ENCODE data around the gene AK2.
"Not testable (repeated sequence)": the region's sequence is repeated elsewhere in the genome, so short reads cannot be mapped to it uniquely, and the experiment has no call there.

The AK2 gene

DNA sequence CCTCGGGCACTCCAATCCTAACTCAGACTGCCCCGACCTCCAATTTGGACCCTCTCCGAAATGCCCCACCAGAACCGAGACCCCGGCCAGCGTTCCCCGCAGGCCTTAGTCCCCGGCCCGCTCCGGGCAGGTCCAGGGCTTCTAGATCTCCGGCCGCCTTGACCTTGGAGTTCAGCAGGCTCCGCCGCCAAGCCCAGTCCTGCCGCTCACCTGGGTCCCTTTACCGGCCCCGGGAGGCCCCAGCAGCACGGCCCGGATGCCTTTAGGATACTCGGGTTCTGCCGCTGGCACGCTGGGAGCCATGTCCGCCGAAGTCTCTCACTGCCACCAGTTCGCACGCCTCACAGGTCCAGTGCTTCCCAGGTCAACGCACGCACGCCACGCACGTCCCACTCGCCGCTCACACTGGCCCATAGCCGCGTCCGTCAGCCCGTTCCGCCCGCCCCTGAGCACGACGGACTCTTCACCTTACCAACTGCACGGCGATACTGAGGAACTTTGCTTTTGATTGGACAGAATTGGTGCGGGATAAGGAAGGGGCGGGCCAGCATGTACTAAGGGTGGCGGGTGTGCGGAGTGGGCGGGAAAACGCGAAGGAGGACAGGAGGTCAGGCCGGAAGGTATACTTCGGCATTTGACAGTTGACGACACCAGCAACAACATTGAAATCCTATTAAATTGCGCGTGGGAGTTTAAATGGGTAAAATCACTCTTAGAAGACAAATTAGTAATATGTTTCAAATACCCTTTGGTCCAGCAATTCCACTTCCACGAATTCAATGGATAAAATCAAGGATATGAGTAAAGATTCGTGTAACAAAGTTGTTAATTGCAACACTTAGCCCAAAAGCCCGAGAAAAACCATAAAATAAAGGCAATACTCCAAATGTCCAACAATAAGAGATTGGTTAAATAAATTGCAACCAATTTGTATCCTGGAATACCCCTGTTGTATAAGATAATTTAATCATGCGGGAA, at the start of gene AK2:
TSS of gene AK2 (minus strand) at position 358 of the 978 bp plus-strand sequence. CDS start at position 303, 55 bp downstream.
- in situ Hi-C loops (cut with MboI; ENCODE audit: low sequenced_read_pairs), result no loop called here

DNA sequence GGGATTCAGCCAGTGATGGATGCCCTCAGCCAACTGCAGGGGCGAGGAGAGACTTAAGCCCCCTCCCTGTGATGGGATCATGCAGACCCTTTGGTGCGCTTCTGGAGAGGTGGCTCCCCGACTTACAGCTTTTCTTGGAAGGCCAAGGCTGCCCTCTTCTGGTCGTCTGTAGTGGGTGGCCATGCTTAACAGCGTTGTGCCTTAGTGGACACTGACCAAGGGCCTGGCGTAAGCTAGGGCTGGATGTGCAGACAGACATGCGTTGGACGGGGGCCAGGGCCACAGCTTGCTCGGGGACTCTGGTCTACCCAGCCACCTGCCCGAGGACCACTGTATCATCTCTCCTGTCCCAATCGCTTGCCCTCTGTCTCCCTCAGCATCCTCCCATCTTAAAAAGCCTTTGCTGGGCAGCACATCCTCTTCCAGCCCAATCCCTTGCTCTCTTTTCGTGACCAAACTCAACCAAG, 49.7 kb upstream of the AK2 start:
- in situ Hi-C loops (cut with MboI; ENCODE audit: low sequenced_read_pairs), result loop anchor here (10.0 to 25.0 kb wide), 2 partner anchors 152 to 574 kb away; no protein-coding TSS in a partner anchor

DNA sequence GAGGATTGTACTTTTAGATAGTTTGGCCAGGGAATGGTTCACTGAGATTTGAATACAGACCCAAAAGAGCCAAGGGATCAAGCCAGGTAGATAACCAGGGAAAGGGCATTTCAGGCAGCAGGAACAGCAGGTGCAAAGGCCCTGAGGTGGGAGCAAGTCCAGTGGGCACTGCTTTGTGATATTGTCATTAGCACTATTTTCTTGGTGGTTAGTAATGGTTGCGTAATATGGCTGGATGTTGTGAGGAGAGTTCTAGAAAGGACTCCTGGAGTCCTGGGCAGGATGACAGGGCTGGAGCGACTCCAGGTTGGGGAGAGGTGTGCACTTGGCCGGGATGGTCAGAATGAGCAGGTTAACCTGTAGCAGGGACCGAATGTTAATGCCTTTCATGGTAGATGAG, 48.6 kb upstream of the AK2 start:
- in situ Hi-C loops (cut with MboI; ENCODE audit: low sequenced_read_pairs), result loop anchor here (10.0 to 25.0 kb wide), 2 partner anchors 151 to 573 kb away; no protein-coding TSS in a partner anchor

DNA sequence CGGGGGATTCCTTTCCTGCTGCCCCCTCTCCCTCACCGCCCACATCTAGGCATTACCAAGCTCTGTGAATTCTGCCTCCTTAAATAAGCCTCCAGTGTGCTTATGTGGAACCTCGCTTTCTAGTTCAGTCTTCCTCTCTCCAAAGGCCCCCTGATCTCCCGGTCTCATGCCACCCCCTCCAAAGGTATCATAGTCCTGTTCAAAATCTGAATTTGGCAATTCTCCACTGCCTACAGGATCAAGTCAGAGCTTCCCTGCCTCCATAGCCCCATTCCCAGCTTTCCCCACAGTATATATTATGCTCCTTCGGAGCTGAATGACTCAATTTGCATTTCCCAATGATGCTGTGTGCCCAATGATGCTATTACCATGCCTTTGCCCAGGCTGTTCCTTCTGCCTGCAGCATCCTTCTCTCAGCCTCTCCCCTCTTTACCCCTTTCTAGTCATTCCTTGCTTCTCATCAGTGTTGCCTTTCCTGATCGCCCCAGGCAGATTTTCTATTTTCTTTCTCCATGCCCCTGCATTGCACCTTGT, 46.0 kb upstream of the AK2 start:
- in situ Hi-C loops (cut with MboI; ENCODE audit: low sequenced_read_pairs), result loop anchor here (10.0 to 25.0 kb wide), 2 partner anchors 148 to 570 kb away; no protein-coding TSS in a partner anchor

DNA sequence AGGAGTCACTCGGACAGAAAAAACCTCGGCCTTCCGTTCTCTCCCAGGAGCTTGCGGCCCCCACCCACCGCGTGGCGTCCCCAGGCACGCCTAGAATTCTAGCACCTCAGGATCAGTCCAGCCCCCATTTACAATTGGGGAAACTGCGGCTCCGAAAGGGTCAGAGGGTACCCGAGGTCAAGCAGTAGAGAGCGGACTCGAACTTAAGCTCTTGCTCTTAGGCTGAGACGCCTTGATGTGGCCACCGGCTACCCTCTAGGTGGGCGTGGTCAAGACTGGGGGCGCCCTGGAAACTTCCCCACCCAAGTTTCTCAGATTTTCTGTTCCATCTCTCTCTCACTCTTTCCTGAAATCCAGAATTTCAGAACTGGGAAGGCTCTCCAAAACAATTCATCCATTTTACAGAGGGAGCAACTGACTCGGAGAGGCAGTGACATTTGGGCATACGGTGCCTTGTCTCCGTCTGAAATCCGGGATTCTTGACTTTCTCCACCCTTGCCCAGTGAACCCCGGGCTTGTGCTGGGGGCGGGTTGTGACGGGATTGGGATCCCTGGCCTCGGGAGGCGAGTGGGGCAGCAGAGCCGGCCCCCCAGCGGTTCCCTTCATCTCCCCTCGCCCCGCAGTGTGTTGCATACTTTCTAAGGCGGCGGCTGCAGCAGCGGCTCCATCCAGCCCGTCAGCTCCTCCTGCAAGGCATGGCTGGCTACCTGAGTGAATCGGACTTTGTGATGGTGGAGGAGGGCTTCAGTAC, 45.0 kb upstream of the AK2 start:
- in situ Hi-C loops (cut with MboI; ENCODE audit: low sequenced_read_pairs), result loop anchor here (10.0 to 25.0 kb wide), 2 partner anchors 147 to 569 kb away; no protein-coding TSS in a partner anchor

DNA sequence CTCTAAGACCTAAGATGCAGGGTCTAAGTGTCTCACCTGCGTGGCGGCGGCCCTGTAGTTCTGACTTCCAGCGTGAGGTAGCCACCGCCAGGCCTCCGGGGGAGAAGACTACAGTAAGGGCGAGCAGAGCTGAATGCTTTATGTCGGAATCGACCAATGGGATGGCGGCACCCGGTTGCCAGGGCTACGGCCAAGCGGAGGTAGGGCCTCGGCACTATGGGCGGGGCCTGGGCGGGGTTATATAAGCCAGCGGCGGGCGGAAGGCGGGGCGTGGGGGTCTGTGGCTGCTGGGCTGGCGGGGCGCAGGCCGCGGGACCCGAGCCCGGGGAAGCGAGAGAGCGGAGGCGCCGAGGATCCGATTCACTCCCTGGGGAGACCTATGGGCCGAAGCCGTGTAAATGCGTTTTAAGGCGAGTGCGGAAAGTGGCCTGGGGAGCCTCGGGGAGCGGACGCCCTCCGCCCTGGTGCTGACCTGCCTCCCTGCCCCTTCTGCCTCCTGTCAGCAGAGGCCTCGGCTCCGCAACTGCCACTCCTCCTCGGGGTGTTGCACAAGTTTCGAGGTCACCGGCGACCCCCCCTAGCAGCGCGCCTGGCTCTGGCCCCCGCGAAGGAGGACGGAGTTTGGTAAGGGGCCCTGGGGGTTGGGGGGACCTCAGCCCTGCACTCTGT, 44.3 kb upstream of the AK2 start, which contains the start of gene AZIN2:
TSS of gene AZIN2 (plus strand) at position 269 of the 669 bp plus-strand sequence. CDS start 1,097 bp downstream, outside the sequence.
- in situ Hi-C loops (cut with MboI; ENCODE audit: low sequenced_read_pairs), result loop anchor here (10.0 to 25.0 kb wide), 2 partner anchors 146 to 569 kb away; no protein-coding TSS in a partner anchor

DNA sequence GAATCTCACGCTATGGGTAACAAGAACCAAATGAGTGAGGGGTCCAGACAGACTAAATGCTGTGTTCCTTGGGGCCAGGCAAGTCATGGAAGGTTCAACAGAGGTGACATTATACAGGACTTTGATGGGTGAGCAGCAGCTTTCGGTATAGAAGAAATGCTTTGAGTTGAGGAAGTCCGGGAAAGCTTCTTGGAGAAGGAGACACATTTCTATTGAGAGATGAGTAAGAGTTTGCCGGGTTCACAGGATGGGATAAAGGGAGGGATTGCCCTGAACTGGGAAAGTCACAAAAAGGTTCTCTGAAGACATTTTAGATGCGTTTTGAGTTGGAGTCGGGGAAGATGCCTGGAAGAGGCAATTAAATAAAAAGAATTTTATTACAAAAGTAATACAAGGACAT, 43.7 kb upstream of the AK2 start:
- in situ Hi-C loops (cut with MboI; ENCODE audit: low sequenced_read_pairs), result loop anchor here (10.0 to 25.0 kb wide), 2 partner anchors 146 to 568 kb away; no protein-coding TSS in a partner anchor

DNA sequence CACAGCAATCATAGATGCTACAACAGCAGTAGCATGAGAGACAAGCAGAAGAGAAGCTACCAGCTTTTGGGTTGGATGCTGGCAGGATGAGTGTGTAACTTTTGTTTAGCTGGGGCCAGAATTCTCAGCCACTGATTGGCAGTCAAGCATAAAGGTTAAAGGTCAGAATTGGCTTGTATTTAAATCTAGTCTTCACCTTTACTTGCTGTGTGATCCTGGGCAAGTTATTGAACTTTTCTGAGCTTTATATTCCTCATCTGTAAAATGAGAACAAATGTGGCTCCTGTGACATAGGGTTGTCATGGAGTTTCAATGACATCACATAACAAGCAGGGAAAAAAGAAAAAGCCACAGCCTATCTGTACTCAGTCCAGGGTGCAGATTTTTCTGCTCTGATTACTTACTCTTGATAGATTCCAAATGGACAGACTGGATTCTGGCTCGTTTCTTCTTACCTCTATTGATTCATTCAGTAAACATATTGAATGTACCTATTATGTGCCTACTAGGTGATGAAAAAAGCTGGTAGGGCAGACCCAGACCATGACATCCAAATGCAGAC, 41.4 kb upstream of the AK2 start:
- in situ Hi-C loops (cut with MboI; ENCODE audit: low sequenced_read_pairs), result loop anchor here (25.0 kb wide), 1 partner anchor 566 kb away; no protein-coding TSS in a partner anchor

DNA sequence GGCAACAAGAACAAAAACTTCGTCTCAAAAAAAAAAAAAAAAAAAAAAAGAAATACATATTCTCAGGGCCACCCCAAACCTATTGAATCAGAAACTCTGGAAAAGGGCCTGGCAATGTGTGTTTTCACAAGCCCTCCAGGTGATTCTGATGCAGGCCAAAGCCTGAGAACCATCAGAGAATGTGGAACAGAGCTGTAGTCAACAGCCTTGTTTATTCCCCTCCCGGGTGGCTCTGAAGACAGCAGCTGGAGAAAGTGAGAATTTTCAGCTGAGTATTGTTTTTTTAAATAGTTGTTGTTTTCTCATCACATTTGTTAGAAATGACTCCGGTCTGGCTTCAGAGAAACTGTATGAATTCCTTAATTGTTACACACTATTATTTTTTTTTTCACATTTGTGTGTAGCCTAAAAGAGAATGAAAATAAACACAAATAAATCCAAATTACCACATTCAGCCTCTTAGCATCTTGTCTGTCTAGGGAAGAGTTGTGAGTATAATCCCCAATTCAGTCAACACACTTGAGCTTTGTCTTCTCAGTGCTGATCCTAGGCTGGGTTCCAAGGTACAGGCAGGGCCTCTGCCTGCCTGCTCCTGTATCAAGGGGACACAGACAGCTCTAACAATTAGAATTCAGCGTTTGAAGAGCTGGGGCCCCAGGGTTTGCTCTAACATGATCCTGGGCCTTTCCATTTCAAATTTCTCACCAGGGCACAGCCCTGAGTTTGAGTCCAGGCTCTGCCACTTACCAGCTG, 37.7 kb upstream of the AK2 start:
- in situ Hi-C loops (cut with MboI; ENCODE audit: low sequenced_read_pairs), result no loop called here

DNA sequence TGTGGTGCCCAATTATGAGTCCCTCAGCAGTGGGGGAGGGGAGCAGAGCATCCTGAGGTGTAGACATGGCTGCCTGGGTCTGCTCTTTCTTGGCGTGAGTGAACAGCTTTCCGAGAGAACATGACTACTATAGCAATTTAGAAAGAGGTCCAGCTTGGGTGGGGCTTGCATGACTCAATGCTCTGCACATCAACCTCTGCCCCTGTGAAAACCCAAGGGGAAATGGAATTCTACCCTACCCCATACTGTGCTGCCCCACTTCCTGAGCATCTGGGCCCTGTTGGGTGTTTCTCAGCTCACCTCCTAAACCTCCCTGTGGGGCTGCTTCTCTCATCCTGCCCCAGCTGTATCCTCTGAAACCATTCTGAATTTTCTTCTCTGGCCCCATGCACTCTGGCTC, 36.0 kb upstream of the AK2 start:
- in situ Hi-C loops (cut with MboI; ENCODE audit: low sequenced_read_pairs), result no loop called here

DNA sequence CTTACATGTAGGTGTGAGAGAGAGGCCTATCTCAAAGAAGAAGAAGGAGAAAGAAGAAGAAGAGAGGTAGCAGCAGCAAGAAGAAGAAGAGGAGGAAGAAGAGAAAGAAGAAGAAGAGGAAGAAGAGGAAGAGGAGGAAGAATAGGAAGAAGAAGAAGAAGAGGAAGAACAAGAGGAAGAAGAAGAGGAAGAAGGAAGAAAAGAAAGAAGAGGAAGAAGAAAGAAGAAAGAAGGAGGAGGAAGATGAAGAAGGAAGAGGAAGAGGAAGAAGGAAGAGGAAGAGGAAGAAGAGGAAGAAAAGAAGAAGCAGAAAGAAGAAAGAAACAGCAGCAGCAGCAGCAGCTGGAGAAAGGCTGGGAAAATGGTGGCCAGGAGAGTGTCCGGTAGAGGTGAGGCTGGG, 33.9 kb upstream of the AK2 start:
- in situ Hi-C loops (cut with MboI; ENCODE audit: low sequenced_read_pairs), result no loop called here

DNA sequence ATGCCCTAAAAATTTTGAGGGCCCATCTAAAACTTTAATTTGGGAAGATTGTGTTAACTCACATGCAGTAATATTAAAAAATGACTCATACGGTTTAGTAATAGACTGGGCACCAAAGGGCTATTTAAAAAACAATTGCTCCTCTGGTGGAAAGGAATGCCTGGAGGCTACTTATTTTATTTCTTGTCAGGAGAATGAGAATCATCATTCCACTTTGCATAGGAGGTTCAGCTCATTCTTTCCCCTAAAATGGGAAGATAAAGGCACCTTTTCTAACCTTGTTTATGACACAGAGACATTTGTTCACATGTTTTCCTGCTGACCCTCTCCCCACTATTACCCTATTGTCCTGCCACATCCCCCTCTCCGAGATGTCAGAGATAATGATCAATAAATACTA, 31.4 kb upstream of the AK2 start:
- in situ Hi-C loops (cut with MboI; ENCODE audit: low sequenced_read_pairs), result not testable (repeated sequence)

DNA sequence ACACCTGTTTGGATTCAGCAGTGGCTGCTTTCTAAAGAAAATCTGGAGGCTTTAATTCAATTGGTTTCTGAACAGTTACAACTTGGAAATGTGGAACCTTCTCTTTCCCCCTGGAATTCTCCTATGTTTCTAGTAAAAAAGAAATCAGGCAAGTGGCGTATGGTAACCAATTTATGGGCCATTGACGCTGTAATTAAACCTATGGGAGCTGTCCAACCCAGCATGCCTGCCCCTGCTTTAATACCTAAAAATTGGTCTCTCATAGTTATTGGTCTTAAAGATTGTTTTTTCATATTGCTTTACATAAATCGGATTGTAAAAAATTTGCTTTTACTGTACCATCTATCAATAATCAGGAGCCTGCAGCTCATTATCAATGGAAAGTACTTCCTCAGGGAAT, 29.8 kb upstream of the AK2 start:
- in situ Hi-C loops (cut with MboI; ENCODE audit: low sequenced_read_pairs), result not testable (repeated sequence)

DNA sequence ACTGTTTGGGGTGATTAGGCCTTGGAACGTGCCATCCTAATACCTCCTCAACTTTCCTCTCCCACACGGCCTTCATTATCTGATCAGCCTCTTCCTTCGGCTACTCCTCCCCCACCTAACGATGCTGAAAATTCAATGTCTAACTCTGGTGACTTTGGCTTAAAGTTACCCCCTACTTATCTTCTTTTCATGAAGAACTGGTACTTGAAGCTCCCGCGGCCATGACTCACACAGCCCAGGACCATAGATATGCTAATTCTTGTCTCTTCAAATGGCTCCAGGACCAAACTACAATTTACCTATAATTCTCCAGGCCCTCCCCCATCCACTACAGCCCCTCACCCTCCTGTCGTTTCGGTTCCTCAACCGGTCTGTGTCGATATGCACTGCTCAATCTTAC, 28.6 kb upstream of the AK2 start:
- in situ Hi-C loops (cut with MboI; ENCODE audit: low sequenced_read_pairs), result no loop called here

DNA sequence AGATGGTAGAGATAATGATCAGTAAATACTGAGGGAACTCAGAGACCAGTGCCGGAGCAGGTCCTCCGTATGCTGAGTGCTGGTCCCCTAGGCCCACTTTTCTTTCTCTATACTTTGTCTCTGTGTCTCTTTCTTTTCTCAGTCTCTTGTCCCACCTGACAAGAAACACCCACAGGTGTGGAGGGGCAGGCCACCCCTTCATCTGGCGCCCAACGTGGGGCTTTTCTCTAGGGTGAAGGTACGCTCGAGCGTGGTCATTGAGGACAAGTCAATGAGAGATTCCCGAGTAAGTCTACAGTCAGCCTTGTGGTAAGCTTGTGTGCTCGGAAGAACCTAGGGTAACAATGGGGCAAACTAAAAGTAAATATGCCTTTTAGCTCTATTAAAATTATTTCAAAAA, 27.6 kb upstream of the AK2 start:
- in situ Hi-C loops (cut with MboI; ENCODE audit: low sequenced_read_pairs), result not testable (repeated sequence)

DNA sequence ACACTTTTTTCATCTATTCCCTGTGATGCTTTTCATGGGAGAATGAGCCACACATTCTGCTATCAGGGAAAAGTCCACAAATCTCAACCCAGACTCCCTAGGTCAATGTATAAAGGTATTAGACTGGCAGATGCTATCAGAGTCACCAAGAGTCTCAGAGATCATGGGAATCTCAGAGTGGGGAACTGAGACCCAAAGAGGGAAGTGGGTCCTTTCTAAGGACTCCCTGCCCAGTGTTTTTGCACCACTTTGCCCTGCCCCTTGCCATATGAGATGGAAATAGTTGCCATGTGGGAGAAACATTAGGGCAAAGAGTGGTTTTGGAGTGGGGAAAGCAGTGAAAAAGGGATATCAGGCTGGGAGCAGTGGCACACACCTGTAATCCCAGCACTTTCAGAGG, 25.2 kb upstream of the AK2 start:
- in situ Hi-C loops (cut with MboI; ENCODE audit: low sequenced_read_pairs), result no loop called here

DNA sequence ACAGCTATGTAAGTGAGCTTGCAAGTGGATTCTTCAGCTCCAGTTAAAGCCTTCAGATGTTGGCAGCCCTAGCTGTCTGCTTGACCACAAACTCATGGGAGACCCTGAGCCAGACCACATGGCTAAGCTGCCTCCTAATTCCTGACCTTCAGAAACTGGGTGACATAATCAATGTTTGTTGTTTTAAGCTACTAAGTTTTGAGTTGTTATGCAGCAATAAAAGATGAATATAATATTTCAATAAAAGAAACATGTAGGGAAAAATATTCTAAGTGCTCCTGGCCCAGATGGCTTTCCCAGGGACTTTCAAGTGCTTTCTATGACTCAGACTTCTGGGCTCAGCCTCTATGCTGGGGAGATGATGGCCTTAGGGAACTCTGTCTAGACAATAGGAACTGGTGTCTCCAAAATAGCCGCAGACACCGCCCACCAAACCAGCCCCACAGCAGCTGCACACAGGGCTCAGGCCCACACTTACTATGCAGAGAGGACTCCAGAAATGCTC, 23.9 kb upstream of the AK2 start:
- in situ Hi-C loops (cut with MboI; ENCODE audit: low sequenced_read_pairs), result no loop called here

DNA sequence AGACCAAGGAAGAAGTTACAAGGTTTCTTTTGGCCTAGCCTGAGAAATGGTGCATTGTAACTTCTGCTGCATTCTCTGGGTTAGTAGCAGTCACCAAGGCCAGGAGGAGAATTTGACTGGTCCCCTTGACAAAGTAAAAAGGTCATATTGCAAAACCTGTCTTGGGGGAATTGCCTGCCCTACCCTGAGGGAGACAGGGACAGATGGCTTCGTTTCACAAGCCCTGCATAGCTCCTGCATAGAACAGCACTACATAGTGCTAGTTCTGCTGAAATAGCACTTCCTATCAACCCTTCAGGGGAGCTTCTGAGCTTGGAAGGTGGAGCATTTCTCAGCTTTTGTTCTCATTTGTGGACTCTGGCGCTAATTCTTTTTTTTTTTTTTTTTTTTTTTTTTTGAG, 20.4 kb upstream of the AK2 start:
- in situ Hi-C loops (cut with MboI; ENCODE audit: low sequenced_read_pairs), result no loop called here

DNA sequence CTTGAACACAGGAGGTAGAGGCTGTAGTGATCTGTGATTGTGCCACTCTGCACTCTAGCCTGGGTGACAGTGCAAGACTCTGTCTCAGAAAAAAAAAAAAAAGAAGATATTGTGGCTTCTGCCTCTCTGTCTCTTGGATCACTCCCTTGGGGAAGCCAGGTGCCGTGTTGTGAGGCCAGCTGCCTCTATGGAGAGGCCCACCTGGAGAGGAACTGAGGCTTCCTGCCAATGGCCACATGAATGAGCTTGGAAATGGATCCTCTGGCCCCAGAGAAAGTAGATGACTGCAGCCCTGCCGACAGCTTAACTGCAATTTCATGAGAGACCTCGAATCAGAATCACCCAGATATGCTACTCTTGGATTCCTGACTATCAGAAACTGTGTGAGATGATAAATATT, 19.7 kb upstream of the AK2 start:
- in situ Hi-C loops (cut with MboI; ENCODE audit: low sequenced_read_pairs), result no loop called here
